A549 (cell line): ENCODE data around the gene TOM1L2. TPM values are rescaled to one million over a fixed set of nuclear protein-coding genes. Genes with fewer than 3 reads are reported as not detected.
A peak's percentile ranks its signal among the peaks of the same experiment; 100 is the strongest.

Experiments
- ATAC-seq, 2 experiments: fragments of 200-7000 bp in 1 of 2; fragments of >200 bp in 1 of 2; cut with Nextera tagmentation in 1 of 2; cut with Tn5 transposase in 1 of 2; 3 replicates each; pipeline versions ENCODE4 v1.8.0 to v1.9.1; 2018 to 2020; ENCODE audit warnings: mild to moderate bottlenecking in 1 of 2, moderate library complexity in 1 of 2
- CTCF ChIA-PET: fragments of 300-600 bp; sonication (Branson Sonifier 250); formaldehyde crosslinking; extraction: SDS; loops from one replicate; lab custom pipeline; 2021; ENCODE audit warnings: antibody characterized with exemption, inconsistent platforms; lab: Yijun Ruan, JAX
- POLR2A ChIA-PET: fragments of 350-600 bp; formaldehyde crosslinking; extraction: SDS; loops from one replicate; lab custom pipeline; 2021; ENCODE audit warnings: antibody characterized with exemption, inconsistent platforms; lab: Yijun Ruan, JAX
- DNase-seq, 2 experiments: peaks; one replicate each; pipeline versions ENCODE4 v3.0.0 to v3.0.0-alpha.2; 2011 to 2016; ENCODE audit warnings: low read depth in 1 of 2, low spot score in 1 of 2
- FAIRE-seq: peaks from 2 replicates; lab custom pipeline; 2011; peaks lifted over from hg19 to GRCh38; lab: Jason Lieb, UNC
- H3K27ac ChIP-seq, 2 experiments: fragments of >200 bp; sonication (Bioruptor Twin); formaldehyde crosslinking; 3 replicates each; pipeline ENCODE4 v1.5.1; 2016 to 2017
- H3K4me1 ChIP-seq: fragments of >200 bp; sonication (Bioruptor Twin); formaldehyde crosslinking; 3 replicates; pipeline ENCODE4 v1.6.1; 2016
- H3K4me2 ChIP-seq: fragments of >200 bp; sonication (Bioruptor Twin); formaldehyde crosslinking; 3 replicates; pipeline ENCODE4 v1.6.1; 2016
- H3K4me3 ChIP-seq: fragments of >200 bp; sonication (Bioruptor Twin); formaldehyde crosslinking; 3 replicates; pipeline ENCODE4 v1.5.1; 2016
- H3K9me3 ChIP-seq: fragments of >200 bp; sonication (Bioruptor Twin); formaldehyde crosslinking; 3 replicates; pipeline ENCODE4 v1.6.1; 2016
- BHLHE40 ChIP-seq: IDR thresholded peaks from 2 replicates; pipeline ENCODE4 v1.6.1; 2012; ENCODE audit warnings: low read depth, low read length, inconsistent platforms
- CBX2 ChIP-seq: fragments of 200-600 bp; sonication (generic); IDR thresholded peaks from 2 replicates; pipeline ENCODE4 v1.6.1; 2016; ENCODE audit warnings: low read depth, mild to moderate bottlenecking, borderline replicate concordance
- CBX8 ChIP-seq: fragments of 200-600 bp; sonication (generic); IDR thresholded peaks from 2 replicates; pipeline ENCODE4 v1.6.1; 2016
- EHMT2 ChIP-seq: fragments of 200-600 bp; sonication (generic); IDR thresholded peaks from 2 replicates; pipeline ENCODE4 v1.6.1; 2016; ENCODE audit warnings: antibody characterized with exemption, low read depth, mild to moderate bottlenecking, moderate library complexity
- FOSL2 ChIP-seq, 2 experiments: fragments of 450-650 bp in 1 of 2; fragments of >200 bp in 1 of 2; sonication (Bioruptor Twin) in 1 of 2; formaldehyde crosslinking; IDR thresholded peaks; 2 replicates each; pipeline versions ENCODE4 v1.5.0 to v1.6.1; 2016 to 2020; ENCODE audit warnings: mild to moderate bottlenecking in 1 of 2, moderate library complexity in 1 of 2
- FOXS1 ChIP-seq: fragments of 250-450 bp; sonication (Bioruptor Pico); IDR thresholded peaks from 2 replicates; pipeline ENCODE4 v1.5.0; 2020; ENCODE audit warnings: mild to moderate bottlenecking, moderate library complexity
- HDAC2 ChIP-seq: fragments of 200-600 bp; sonication (generic); IDR thresholded peaks from 2 replicates; pipeline ENCODE4 v1.6.1; 2016
- HEYL ChIP-seq: fragments of 250-450 bp; sonication (Bioruptor Pico); IDR thresholded peaks from 2 replicates; pipeline ENCODE4 v1.8.0; 2021; ENCODE audit warnings: mild to moderate bottlenecking, moderate library complexity
- HOXB13 ChIP-seq: fragments of 250-450 bp; sonication (Bioruptor Pico); IDR thresholded peaks from 2 replicates; pipeline ENCODE4 v1.5.0; 2020; ENCODE audit warnings: low read depth, mild to moderate bottlenecking, moderate library complexity
- JUN ChIP-seq, 2 experiments: fragments of >200 bp; sonication (Bioruptor Twin); formaldehyde crosslinking; IDR thresholded peaks; 2 replicates in 1 of 2; 3 replicates in 1 of 2; pipeline ENCODE4 v1.6.1; 2016 to 2017
- JUNB ChIP-seq: fragments of >200 bp; sonication (Bioruptor Twin); formaldehyde crosslinking; IDR thresholded peaks from 2 replicates; pipeline ENCODE4 v1.6.1; 2016
- KDM5A ChIP-seq: fragments of 200-600 bp; sonication (generic); IDR thresholded peaks from 2 replicates; pipeline ENCODE4 v1.6.1; 2016; ENCODE audit warnings: antibody characterized with exemption, mild to moderate bottlenecking
- MAZ ChIP-seq: fragments of 150-350 bp; IDR thresholded peaks from 2 replicates; pipeline ENCODE4 v1.6.1; 2014; ENCODE audit warnings: antibody characterized with exemption, low read depth, low read length, borderline replicate concordance
- POLR2A ChIP-seq: IDR thresholded peaks from 2 replicates; pipeline ENCODE4 v1.6.1; 2012; ENCODE audit warnings: mild to moderate bottlenecking, low read length
- RAD21 ChIP-seq, 2 experiments: fragments of >200 bp in 1 of 2; sonication (Bioruptor Twin) in 1 of 2; formaldehyde crosslinking in 1 of 2; IDR thresholded peaks in 1 of 2; conservative IDR thresholded peaks in 1 of 2; 2 replicates in 1 of 2; 3 replicates in 1 of 2; pipeline ENCODE4 v1.6.1; 2012 to 2018; ENCODE audit warnings: inconsistent platforms in 1 of 2
- RARB ChIP-seq: fragments of 250-450 bp; sonication (Bioruptor Pico); IDR thresholded peaks from 2 replicates; pipeline ENCODE4 v1.8.0; 2021; ENCODE audit warnings: mild to moderate bottlenecking, moderate library complexity
- RCOR1 ChIP-seq: fragments of 150-350 bp; IDR thresholded peaks from 2 replicates; pipeline ENCODE4 v1.6.1; 2014; ENCODE audit warnings: antibody characterized with exemption, low read length, low read depth
- RFX5 ChIP-seq: fragments of 450-650 bp; IDR thresholded peaks from 2 replicates; pipeline ENCODE4 v1.7.1; 2014; ENCODE audit warnings: antibody characterized with exemption, mild to moderate bottlenecking, moderate library complexity
- ZFP36 ChIP-seq: fragments of 450-650 bp; IDR thresholded peaks from 2 replicates; pipeline ENCODE4 v1.6.1; 2014; ENCODE audit warnings: borderline replicate concordance; ENCODE audit not compliant: partially characterized antibody
- ZNF302 ChIP-seq: fragments of 250-450 bp; sonication (Bioruptor Pico); IDR thresholded peaks from 2 replicates; pipeline ENCODE4 v1.9.0; 2021; ENCODE audit warnings: inconsistent platforms, mild to moderate bottlenecking, moderate library complexity
- WGBS: methylation state at CpG from one replicate; pipeline ENCODE4 v1.1.6; 2017; ENCODE audit errors: missing lambda C conversion rate; 5-methylcytosine and 5-hydroxymethylcytosine counted together
- polyA plus RNA-seq, 4 experiments: library from polyadenylated mRNA; depleted of rRNA in 3 of 4; stranded (reverse); fragments of >200 nt; fragmentation: RNase III in 1 of 4; extraction: RNeasy Plus Mini Kit Qiagen cat#74134 plus additional on column Dnase treatment in 1 of 4; gene quantifications; 2 replicates in 3 of 4; 3 replicates in 1 of 4; pipeline ENCODE4 v1.2.3, GENCODE V29; 2011 to 2017
- TF ChIP-seq, protein P1 (sequence below): IDR thresholded peaks from 2 replicates; pipeline ENCODE4 v1.6.1; 2012; ENCODE audit warnings: low read depth, borderline replicate concordance
- TF ChIP-seq, protein P2 (sequence below): fragments of 150-350 bp; IDR thresholded peaks from 2 replicates; pipeline ENCODE4 v1.6.1; 2014; ENCODE audit warnings: low read depth, mild to moderate bottlenecking, low read length
- TF ChIP-seq, protein P3 (sequence below): fragments of 250-450 bp; sonication (Bioruptor Pico); IDR thresholded peaks from 2 replicates; pipeline ENCODE4 v1.5.0; 2021; ENCODE audit warnings: mild to moderate bottlenecking, moderate library complexity, borderline replicate concordance

The TOM1L2 gene
- polyA plus RNA-seq, 2 of the 4 experiments (the other 2 are of a cell fraction), result 19.2 to 24.7 TPM

DNA sequence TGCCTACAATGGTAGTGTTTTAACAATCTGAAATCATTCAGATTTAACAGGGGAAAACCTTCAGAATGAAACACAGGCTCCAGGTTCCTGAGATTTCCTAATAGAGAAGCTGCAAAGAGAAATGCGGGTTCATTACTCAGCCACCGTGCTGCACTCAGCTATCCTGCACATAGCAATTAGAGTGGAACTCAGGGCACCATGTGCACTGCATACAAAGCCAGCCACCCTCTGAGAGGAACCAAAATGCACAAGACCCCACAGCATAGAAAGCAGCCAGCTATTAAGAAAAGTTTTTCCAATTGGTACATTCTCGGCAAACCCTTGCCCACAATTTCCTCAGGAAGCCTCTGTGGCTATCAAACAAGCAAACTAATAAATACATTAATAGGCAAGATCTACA is 37.4 kb downstream of the TOM1L2 start:
- Histone ChIP-seq H3K9me3 (no peaks in the 10 kb centered on the region), H3K27ac (peak overlapping the region in 1 of 2 experiments; percentile 71; a peak in 4 of 6 replicates), H3K4me3 (no peak overlapping the region), H3K4me1 (peaks cover 31% of the 10 kb centered on the region), H3K4me2 (peak overlapping the region; percentile 40; the same call in 2 of the 3 replicates)
- DNase-seq (no peak), FAIRE-seq (no peak), ATAC-seq (no peak)
- ChIA-PET CTCF (interaction anchor here (1.0 to 3.1 kb wide), 11 partner anchors 10 to 104 kb away, joined by 3 to 17 read pairs (median 4); partner anchors contain the start of genes ATPAF2 and GID4), POLR2A (interaction anchor here (1.2 kb wide), 1 partner anchor 28 kb away, joined by 3 read pairs; no protein-coding TSS in a partner anchor)
- WGBS, result 96% methylated on average over 3 of the region's 3 CpGs
- TF ChIP-seq ZFP36, result no peak
- TF ChIP-seq HOXB13 (CRISPR knock-in tag), result no peak
- TF ChIP-seq, protein P1, sequence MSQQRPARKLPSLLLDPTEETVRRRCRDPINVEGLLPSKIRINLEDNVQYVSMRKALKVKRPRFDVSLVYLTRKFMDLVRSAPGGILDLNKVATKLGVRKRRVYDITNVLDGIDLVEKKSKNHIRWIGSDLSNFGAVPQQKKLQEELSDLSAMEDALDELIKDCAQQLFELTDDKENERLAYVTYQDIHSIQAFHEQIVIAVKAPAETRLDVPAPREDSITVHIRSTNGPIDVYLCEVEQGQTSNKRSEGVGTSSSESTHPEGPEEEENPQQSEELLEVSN, result no peak
- no peak for TF ChIP-seq HEYL (CRISPR knock-in tag)
- TF ChIP-seq CBX8, result no peak
- no peak for TF ChIP-seq CBX2
- TF ChIP-seq EHMT2, result no peak
- no peak for TF ChIP-seq MAZ

DNA sequence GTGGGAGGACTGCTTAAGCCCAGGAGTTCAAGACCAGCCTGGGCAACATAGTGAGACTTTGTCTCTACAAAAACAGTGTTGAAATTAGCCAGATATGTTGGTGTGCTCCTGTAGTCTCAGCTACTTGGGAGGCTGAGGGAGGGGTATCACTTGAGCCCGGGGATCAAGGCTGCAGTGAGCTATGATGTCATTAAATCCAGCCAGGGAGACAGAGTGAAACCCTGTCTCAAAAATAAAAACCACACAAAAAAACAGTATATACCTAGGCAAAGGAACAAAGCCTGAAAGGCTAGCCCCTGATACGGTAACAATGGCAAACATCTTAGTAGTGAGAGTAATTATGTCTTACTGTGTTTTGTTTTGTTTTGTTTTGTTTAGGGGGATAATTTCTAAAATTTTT is 38.0 kb downstream of the TOM1L2 start:
- Histone ChIP-seq H3K4me2 (no peak overlapping the region), H3K4me1 (peaks cover 31% of the 10 kb centered on the region), H3K27ac (peak overlapping the region in 1 of 2 experiments; percentile 5; a peak in 1 of 6 replicates), H3K9me3 (no peaks in the 10 kb centered on the region), H3K4me3 (no peak overlapping the region)
- ATAC-seq (no peak), DNase-seq (no peak), FAIRE-seq (no peak)
- POLR2A ChIA-PET, result no interaction called here
- WGBS, result 85% methylated on average over 2 of the region's 2 CpGs
- TF ChIP-seq BHLHE40 (no peak), RFX5 (no peak), FOSL2 (IDR thresholded peaks at IDR 0.05) (no peak), FOSL2 (CRISPR knock-in tag; IDR thresholded peaks at IDR 0.05) (no peak)
- TF ChIP-seq, all 56 proteins: peak for 0
- CTCF ChIA-PET, result interaction anchor here (1.3 to 3.1 kb wide), 7 partner anchors 9 to 104 kb away, joined by 4 to 17 read pairs (median 4); partner anchors contain the start of genes ATPAF2 and GID4

DNA sequence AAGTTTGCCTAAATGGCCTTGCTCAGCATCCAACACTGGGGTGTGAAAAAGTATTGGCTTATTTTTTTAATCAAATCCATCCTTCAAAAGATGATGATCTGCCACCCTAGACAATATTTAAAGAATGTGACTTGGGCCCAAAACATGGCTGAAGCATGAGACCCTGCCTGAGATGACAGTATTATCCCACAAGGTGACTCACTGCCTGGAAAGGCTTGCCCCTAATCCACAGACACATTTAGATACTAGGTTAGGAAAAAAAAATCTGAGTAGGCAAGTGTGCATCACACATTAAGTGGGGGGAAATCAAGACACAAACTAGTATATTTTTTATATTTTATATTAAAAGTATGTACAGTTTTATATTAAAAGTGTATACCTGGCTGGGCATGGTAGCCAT is 38.4 kb downstream of the TOM1L2 start:
- peak overlapping the region in 1 of 2 experiments; percentile 5; a peak in 1 of 6 replicates for H3K27ac ChIP-seq
- ATAC-seq (no peak), FAIRE-seq (no peak), DNase-seq (no peak)
- peaks cover 27% of the 10 kb centered on the region for H3K4me1 ChIP-seq
- POLR2A ChIA-PET, result no interaction called here
- TF ChIP-seq RARB (CRISPR knock-in tag), result no peak
- TF ChIP-seq, protein P2, sequence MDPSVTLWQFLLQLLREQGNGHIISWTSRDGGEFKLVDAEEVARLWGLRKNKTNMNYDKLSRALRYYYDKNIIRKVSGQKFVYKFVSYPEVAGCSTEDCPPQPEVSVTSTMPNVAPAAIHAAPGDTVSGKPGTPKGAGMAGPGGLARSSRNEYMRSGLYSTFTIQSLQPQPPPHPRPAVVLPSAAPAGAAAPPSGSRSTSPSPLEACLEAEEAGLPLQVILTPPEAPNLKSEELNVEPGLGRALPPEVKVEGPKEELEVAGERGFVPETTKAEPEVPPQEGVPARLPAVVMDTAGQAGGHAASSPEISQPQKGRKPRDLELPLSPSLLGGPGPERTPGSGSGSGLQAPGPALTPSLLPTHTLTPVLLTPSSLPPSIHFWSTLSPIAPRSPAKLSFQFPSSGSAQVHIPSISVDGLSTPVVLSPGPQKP, result no peak
- no peak for TF ChIP-seq FOSL2 (IDR thresholded peaks at IDR 0.05)
- no peak for TF ChIP-seq FOSL2 (CRISPR knock-in tag; IDR thresholded peaks at IDR 0.05)
- no peak for TF ChIP-seq JUN (IDR thresholded peaks at IDR 0.05)
- no peak for TF ChIP-seq ZNF302 (CRISPR knock-in tag)
- no peak for TF ChIP-seq RCOR1
- TF ChIP-seq CBX2, result no peak
- no peak for TF ChIP-seq FOXS1
- TF ChIP-seq HOXB13 (CRISPR knock-in tag), result no peak
- TF ChIP-seq JUNB, result no peak
- no peak for TF ChIP-seq KDM5A
- no peak for TF ChIP-seq HDAC2
- no peak for TF ChIP-seq EHMT2
- TF ChIP-seq HEYL (CRISPR knock-in tag), result no peak
- no peak for TF ChIP-seq RAD21 (conservative IDR thresholded peaks at IDR 0.05 in 1 of 2, IDR thresholded peaks at IDR 0.05 in 1 of 2)
- TF ChIP-seq, protein P3, sequence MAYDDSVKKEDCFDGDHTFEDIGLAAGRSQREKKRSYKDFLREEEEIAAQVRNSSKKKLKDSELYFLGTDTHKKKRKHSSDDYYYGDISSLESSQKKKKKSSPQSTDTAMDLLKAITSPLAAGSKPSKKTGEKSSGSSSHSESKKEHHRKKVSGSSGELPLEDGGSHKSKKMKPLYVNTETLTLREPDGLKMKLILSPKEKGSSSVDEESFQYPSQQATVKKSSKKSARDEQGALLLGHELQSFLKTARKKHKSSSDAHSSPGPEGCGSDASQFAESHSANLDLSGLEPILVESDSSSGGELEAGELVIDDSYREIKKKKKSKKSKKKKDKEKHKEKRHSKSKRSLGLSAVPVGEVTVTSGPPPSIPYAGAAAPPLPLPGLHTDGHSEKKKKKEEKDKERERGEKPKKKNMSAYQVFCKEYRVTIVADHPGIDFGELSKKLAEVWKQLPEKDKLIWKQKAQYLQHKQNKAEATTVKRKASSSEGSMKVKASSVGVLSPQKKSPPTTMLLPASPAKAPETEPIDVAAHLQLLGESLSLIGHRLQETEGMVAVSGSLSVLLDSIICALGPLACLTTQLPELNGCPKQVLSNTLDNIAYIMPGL (CRISPR knock-in tag), result no peak
- TF ChIP-seq POLR2A, result no peak
- no peaks in the 10 kb centered on the region for H3K9me3 ChIP-seq
- CTCF ChIA-PET, result interaction anchor here (0.7 to 3.4 kb wide), 7 partner anchors 11 to 101 kb away, joined by 3 to 17 read pairs (median 5); no protein-coding TSS in a partner anchor
- no peak overlapping the region for H3K4me3 ChIP-seq
- H3K4me2 ChIP-seq, result no peak overlapping the region
